HG02943 (cell line): Measurements from ENCODE around the gene WDR70.
"Not testable (repeated sequence)": the region's sequence is repeated elsewhere in the genome, so short reads cannot be mapped to it uniquely, and the experiment has no call there.

Experiments
- ATAC-seq: cut with Tn5 transposase; IDR thresholded peaks from one replicate; pipeline ENCODE4 v1.9.1; 2021; ENCODE audit warnings: mild to moderate bottlenecking, low read depth, moderate library complexity; ENCODE audit not compliant: unreplicated experiment

WDR70 gene

DNA sequence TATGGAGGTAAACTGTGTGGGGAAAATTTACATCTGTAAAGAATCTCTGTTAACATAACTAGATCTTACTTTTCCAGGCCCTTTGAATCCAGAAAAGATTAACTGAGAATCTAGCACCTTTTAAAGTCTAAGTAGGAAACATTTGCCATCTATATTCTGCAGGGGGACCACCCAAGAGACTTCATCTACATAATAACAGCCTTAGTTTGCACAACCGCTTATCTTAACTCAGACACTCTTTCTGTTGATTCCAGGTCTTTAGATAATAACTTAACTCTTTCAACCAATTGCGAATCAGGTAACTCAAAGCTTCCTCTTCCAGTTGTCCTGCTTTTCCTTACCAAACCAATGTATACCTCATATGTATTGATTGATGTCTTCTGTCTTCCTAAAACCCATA lies 407.3 kb downstream of the WDR70 start:
- ATAC-seq = no peak

DNA sequence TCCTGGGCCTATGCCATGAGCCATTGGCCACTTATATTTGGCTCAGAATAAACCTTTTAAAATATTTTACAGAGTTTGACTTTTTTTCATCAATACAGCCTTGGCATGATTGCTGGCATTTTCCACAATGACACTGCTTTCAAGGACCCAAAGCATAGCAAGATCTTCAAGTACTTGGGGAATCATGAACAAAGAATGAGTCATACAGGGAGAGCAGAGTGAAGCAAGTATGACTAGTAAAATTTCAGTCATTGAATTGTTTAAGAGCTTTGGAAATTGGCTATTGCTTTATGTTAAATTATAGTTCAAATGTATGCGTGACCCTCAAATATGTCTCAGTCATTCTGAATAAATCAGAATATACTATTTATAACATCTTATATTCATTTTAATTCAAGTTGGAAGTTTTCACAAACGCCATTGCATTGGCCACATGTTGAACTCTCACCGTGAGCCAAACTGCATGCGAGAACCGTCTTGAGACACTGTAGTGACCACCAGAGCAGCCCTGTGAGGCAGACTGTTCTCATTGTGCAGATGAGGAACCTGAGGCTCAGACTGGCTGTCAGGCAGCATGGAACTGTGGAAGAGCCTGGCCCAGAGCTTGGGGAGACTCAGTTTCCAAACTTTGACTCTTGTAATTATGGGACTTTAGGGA lies 407.9 kb downstream of the WDR70 start:
- no peak for ATAC-seq

DNA sequence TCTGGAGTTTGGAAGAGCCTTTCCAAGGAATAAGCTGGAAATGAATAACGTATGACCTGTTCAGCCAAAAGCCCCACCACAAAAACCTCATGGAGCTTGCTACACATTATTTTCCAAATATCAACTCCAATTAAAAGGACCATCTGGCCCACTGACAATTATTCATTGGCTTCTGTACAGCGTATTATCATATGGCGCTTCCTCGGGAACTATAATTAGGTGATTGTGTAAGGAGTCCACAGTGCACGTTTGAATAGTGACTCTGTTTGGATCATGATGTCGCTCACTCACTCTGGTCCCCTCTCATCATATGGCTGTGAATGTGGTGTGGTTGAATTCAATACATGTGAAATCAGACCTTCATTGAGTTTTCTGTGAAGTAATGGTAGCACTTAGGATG lies 408.6 kb downstream of the WDR70 start:
- ATAC-seq = no peak

DNA sequence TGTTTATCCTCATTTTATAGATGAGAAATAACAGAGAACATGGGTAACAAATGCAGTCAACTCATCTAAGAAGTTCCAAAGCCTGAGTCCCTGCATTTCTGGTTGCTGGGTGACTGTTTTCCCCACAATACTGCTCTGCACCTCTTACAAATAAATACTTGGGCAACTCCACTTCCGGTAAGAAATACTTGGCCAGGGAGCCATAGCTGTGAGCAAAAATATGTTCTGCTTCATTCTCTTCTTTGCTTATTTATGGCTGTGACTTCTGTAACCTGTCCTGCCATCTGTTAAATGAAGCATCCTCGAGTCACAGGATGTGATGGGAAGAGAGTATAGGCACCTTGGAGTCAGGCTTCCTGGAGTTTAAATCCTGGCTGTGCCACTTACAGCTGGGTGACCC lies 410.9 kb downstream of the WDR70 start:
- no peak for ATAC-seq

DNA sequence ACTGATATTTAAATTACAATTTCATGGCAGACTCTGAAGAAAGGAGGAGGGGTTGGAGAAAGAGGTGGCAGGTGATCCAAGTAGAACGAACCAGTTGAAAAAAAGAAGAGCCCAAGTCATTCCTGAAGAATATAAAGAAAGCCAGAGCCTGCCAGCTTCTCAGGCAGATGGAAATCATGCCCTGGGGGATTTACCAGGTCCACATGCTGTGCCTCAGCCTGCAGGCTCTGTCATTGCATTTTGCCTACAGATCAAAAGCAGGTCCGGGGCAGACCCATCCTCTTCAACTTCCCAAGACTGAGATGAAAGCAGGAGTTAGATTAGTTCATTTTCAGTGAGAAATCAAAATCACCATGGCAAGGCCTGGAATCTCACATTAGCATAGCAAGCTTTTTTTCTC lies 412.2 kb downstream of the WDR70 start:
- no peak for ATAC-seq

GRCh38 chr5:37792975-37793631 lies 414.0 kb downstream of the WDR70 start:
- no peak for ATAC-seq

DNA sequence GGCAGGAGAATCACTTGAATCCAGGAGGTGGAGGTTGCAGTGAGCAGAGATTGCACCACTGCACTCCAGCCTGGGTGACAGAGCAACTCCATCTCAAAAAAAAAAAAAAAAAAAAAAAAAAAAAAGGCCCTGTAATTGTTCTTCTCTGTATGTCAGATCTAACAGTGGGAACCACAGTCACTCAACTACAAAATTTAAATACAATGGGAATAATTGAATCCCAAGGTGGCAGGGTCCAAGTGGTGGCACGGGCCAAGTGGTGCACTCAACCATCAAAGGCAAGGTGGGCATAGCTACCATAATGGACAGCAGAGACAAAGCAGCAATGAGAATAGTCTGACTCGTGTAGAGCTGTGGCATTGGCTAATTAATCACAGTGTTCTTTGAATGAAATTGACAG lies 416.2 kb downstream of the WDR70 start:
- not testable (repeated sequence) for ATAC-seq

DNA sequence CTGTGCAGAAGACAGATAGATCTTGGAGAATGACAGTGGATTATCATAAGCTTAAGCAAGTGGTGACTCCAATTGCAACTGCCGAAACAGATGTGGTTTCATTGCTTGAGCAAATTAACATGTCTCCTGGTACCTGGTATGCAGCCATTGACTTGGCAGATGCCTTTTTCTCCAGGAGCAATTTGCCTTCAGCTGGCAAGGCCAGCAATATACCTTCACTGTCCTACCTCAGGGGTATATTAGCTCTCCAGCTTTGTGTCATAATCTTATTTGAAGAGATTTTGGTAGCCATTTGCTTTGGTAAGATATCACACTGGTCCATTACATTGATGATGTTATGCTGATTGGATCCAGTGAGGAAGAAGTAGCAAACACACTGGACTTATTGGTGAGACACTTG lies 417.3 kb downstream of the WDR70 start:
- not testable (repeated sequence) for ATAC-seq

DNA sequence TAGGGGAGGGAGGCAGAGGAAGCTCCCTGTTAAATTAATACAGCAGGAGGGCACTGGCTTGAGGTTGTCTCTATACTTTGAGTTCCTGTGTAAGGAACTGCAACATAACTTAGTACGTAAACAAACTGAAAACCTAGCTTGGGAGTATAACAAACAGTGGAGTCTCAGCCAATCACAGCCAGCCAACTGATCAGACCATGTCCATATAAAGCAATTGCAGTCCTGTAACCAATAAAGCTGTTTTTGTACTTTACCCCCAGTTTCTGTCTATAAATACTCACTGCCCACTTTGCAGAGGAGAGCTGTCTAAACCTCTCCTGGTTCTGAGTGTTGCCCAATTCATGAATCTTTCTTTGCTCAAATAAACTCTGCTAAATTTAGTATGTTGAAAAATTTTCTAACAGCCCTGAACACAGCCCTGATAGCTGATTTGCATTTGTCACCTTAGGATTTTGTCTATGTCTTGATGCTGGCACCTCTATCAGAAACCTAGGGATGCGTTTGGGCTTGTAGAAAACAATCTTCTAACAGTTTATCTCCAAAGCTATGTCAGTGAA lies 420.8 kb downstream of the WDR70 start:
- ATAC-seq = no peak

DNA sequence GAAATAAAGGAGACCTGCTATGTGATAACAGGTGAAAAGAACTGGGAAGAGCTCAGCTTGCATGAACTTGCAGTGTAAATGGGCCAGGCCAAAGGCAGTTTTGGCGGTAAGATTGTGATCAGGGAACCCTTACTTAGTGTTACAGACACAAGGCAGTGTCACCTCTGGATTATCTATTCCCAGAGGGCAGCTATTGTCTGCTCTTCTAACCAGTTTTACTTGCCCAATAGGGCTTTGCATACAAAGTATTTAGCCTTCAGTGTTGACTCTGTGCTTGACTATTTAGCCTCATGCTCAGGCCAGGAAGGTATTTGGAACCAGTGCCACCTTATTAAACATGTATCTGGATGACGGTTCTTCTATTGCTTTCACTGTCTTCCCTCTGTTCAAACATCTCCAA lies 422.4 kb downstream of the WDR70 start:
- ATAC-seq = no peak
